Esophagus squamous epithelium (tissue), 5 donors: ENCODE measurements around the gene INPP4B. TPM values are rescaled to one million over a fixed set of nuclear protein-coding genes. Genes with fewer than 3 reads are reported as not detected.

Source experiments
- DNase-seq: peaks from one replicate; lab custom pipeline; 2025; lab: John Stamatoyannopoulos, UW
- H3K27ac ChIP-seq, 4 donors: fragments of 200-600 bp; sonication (generic); one replicate each; pipeline ENCODE4 v1.5.1; 2016 to 2019; ENCODE audit warnings: mild to moderate bottlenecking in 1 of 4
- H3K27me3 ChIP-seq, 4 donors: fragments of 200-600 bp; sonication (generic); 1 replicate in 3 of 4; 2 replicates in 1 of 4; pipeline versions ENCODE4 v1.5.1 to v1.6.0; 2017 to 2021; ENCODE audit warnings: antibody characterized with exemption in 1 of 4
- H3K36me3 ChIP-seq, 3 donors: fragments of 200-600 bp; sonication (generic); one replicate each; pipeline ENCODE4 v1.5.1; 2016 to 2019
- H3K4me1 ChIP-seq, 3 donors: fragments of 200-600 bp; sonication (generic); one replicate each; pipeline ENCODE4 v1.5.1; 2017 to 2019
- H3K4me3 ChIP-seq, 4 donors: fragments of 200-600 bp; sonication (generic); 1 replicate in 3 of 4; 2 replicates in 1 of 4; pipeline ENCODE4 v1.5.1; 2016 to 2019; ENCODE audit warnings: mild to moderate bottlenecking in 2 of 4, moderate library complexity in 1 of 4
- H3K9me3 ChIP-seq, 3 donors: fragments of 200-600 bp; sonication (generic); one replicate each; pipeline ENCODE4 v1.5.1; 2016 to 2019
- POLR2A ChIP-seq, 4 donors: fragments of 450-650 bp; IDR thresholded peaks; one replicate each; pipeline ENCODE4 v1.6.1; 2017; ENCODE audit warnings: antibody characterized with exemption in 4 of 4, mild to moderate bottlenecking in 4 of 4, moderate library complexity in 3 of 4
- WGBS, 2 donors: methylation state at CpG; one replicate each; pipeline ENCODE4 v1.1.5; 2018; 5-methylcytosine and 5-hydroxymethylcytosine counted together
- intact Hi-C: fragments of 100-400 bp; cut with DNase I; formaldehyde crosslinking; loops from one replicate; pipeline ENCODE4 v1.15.0; 2022
- total RNA-seq, 4 donors: library from RNA; depleted of rRNA; stranded (reverse); fragments of >200 nt; gene quantifications; one replicate each; pipeline ENCODE4 v1.1.0, GENCODE V29; 2016
- TF ChIP-seq, protein P1 (sequence below), 6 experiments: fragments of 450-650 bp in 4 of 6; fragments of 200-600 bp in 2 of 6; sonication (generic) in 2 of 6; IDR thresholded peaks; one replicate each; pipeline ENCODE4 v1.5.1; 2016 to 2019; ENCODE audit warnings: antibody characterized with exemption in 6 of 6, mild to moderate bottlenecking in 4 of 6, moderate library complexity in 4 of 6
- donor health status: DM: yes; HTN: yes; CAD: no.

INPP4B gene
- total RNA-seq, 4 donors from 2014 or later, result 14.3 to 49.7 (median 21.3) TPM

DNA sequence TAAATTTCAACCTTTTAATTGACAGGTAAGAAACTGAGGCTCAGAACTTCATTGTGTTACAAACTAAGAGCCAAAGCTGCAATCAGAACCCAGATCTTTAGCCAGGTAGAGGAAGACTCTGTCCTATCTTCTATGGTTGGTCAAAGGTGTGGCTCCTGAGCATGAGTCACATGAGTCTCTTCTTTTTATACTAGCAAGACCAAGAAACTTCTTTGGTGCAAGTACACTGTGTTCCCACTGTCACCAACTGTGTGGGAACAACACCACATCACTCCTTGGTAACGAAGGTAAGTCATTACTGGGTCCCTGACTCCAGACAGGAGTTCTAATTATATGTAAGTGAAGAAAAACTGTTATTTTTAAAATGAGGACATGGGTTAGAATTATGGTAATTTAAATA is 290.1 kb downstream of the INPP4B start:
- Histone ChIP-seq H3K27me3 (no peaks in the 10 kb centered on the region), H3K4me3 (no peak overlapping the region), H3K4me1 (peaks cover 0 to 4% (median 0%) of the 10 kb centered on the region in 3 donors), H3K9me3 (no peaks in the 10 kb centered on the region), H3K27ac (no peak overlapping the region), H3K36me3 (no peaks in the 10 kb centered on the region)
- DNase-seq, result no peak
- intact Hi-C loops, result no loop called here
- WGBS, 2 donors, result 27 to 75% methylated on average over 1 of the region's 1 CpG
- TF ChIP-seq, protein P1, sequence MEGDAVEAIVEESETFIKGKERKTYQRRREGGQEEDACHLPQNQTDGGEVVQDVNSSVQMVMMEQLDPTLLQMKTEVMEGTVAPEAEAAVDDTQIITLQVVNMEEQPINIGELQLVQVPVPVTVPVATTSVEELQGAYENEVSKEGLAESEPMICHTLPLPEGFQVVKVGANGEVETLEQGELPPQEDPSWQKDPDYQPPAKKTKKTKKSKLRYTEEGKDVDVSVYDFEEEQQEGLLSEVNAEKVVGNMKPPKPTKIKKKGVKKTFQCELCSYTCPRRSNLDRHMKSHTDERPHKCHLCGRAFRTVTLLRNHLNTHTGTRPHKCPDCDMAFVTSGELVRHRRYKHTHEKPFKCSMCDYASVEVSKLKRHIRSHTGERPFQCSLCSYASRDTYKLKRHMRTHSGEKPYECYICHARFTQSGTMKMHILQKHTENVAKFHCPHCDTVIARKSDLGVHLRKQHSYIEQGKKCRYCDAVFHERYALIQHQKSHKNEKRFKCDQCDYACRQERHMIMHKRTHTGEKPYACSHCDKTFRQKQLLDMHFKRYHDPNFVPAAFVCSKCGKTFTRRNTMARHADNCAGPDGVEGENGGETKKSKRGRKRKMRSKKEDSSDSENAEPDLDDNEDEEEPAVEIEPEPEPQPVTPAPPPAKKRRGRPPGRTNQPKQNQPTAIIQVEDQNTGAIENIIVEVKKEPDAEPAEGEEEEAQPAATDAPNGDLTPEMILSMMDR (IDR thresholded peaks at IDR 0.05), result no peak
- no peak for TF ChIP-seq POLR2A (IDR thresholded peaks at IDR 0.05)

DNA sequence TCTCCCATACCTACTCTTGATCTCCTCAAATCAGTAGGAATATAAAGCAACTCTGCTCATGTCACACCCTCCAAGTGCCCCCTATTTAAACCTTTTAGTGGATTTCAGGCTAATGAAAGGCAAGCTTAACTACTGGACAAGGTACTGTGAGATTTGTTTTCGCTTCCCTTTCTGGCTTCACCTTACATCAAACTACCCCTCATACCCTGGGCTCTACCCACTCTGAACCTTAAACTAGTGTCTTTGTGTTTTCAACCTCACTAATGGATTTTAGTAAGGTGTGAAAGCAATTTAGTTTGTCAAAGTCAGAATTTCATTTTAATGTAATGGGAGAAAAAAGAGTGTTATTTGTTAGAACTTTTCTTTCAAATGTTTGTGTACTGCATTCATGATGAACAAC is 291.7 kb downstream of the INPP4B start:
- Histone ChIP-seq H3K9me3 (no peaks in the 10 kb centered on the region), H3K36me3 (no peaks in the 10 kb centered on the region), H3K4me3 (no peak overlapping the region), H3K4me1 (peaks cover 0 to 17% (median 4%) of the 10 kb centered on the region in 3 donors), H3K27me3 (no peaks in the 10 kb centered on the region), H3K27ac (no peak overlapping the region)
- intact Hi-C loops, result no loop called here
- 83 to 86% methylated on average over 1 of the region's 1 CpG for WGBS, 2 donors
- TF ChIP-seq, protein P1 (IDR thresholded peaks at IDR 0.05), result no peak
- no peak for TF ChIP-seq POLR2A (IDR thresholded peaks at IDR 0.05)
- no peak for DNase-seq

DNA sequence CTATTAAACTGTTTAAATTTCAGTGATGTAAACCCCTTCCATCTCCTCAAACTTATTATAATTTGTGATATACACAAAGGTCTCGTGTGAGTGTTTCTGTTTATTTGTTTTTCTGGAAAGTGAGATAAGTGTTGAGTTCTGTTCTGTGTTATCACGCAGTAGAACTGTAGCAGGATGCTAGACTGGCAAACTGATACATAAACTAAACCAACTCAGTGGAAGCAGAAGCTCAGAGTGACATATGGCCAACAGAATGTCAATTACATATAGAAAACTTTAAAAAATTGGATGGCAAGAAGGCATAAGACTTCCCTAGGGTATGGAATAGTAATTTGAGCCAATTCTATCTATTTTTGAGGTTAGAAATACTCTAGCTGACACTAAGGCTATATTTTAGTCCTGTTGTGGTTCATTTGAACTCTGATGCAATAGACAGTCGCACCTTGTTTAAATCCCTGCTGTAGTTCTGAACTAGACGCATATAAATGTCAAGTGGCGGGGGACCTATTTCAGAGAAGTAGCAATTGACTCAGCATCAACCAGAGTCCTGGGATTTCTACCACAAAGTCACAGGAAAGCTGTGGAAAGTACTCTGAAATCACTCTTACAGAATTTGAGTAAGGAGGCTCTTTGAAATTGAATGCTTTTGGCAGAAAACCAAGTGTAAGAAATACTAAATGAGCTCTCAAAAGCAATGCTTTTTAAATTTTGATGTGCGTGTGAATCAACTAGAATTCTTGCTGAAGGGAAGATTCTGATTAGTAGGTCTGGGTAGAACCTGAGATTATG is 294.4 kb downstream of the INPP4B start:
- 81 to 89% methylated on average over 5 to 6 of the region's 6 CpGs for WGBS, 2 donors
- Histone ChIP-seq H3K4me3 (no peak overlapping the region), H3K27ac (no peak overlapping the region), H3K36me3 (no peaks in the 10 kb centered on the region), H3K9me3 (no peaks in the 10 kb centered on the region), H3K27me3 (no peaks in the 10 kb centered on the region), H3K4me1 (peaks cover 0 to 33% (median 12%) of the 10 kb centered on the region in 3 donors)
- TF ChIP-seq, protein P1 (IDR thresholded peaks at IDR 0.05), result no peak
- no peak for TF ChIP-seq POLR2A (IDR thresholded peaks at IDR 0.05)
- DNase-seq, result no peak
- intact Hi-C loops, result no loop called here

DNA sequence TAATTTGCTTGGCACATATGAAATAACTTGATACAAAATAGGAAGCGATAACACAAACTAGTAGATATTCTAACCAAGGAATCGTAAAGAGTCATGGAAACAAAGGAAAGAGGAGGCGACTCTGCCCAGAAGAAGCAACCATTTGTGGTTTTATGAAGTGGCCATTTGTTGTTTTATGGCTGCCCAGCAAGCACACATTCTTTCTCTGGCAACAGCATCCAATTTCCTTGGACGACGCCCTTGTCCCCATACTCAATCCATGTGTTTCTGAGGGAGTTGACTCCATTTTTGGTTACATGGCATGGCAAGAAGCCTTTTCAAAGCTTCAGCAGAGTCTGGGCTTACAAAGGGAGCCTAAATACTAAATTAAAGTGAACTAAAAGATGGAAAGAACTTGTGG is 295.1 kb downstream of the INPP4B start:
- H3K36me3 ChIP-seq, result no peaks in the 10 kb centered on the region
- H3K27ac ChIP-seq, result no peak overlapping the region
- H3K27me3 ChIP-seq, result no peaks in the 10 kb centered on the region
- WGBS, 2 donors, result 91 to 98% methylated on average over 5 of the region's 5 CpGs
- H3K9me3 ChIP-seq, result no peaks in the 10 kb centered on the region
- intact Hi-C loops, result no loop called here
- no peak for DNase-seq
- H3K4me1 ChIP-seq, result peaks cover 0 to 33% (median 12%) of the 10 kb centered on the region in 3 donors
- H3K4me3 ChIP-seq, result no peak overlapping the region
- no peak for TF ChIP-seq POLR2A (IDR thresholded peaks at IDR 0.05)

DNA sequence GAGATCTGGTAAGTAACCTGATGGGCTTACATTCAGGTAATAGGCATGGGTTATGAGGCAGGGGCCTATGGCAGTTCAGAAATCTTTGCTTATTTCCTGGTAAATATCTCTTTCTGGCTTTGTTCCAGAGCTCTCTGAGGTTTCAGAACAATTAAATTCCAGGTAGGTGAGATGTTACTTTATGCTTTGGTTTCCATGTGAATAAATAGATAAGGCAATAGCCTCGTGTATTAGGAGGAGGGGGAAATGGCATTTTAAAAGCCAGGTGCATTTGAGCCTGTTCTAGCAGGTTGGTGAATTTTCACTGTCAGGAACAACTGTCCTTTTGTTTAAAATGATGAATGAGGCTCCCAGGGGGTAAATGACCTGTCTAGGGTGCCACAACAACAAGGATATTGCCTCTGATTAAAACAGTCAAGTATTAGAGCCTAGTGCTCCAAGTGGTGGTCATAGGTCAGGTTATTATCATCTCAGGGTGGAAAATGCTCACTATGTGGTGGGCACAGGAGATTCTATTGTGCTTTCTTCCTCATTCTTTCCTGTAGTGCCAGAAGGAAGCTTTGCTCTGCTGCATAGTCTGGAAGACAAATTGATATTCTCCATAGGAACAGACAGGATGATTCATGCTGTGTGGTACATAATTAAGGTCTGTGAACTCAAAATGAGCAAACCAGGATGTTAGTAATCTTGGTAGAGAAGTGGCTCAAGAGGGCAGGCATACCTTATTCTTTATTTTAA is 296.2 kb downstream of the INPP4B start:
- peaks cover 0 to 33% (median 12%) of the 10 kb centered on the region in 3 donors for H3K4me1 ChIP-seq
- intact Hi-C loops, result no loop called here
- DNase-seq, result no peak
- TF ChIP-seq POLR2A (IDR thresholded peaks at IDR 0.05), result no peak
- TF ChIP-seq, protein P1 (IDR thresholded peaks at IDR 0.05), result no peak
- H3K27me3 ChIP-seq, result no peaks in the 10 kb centered on the region
- H3K9me3 ChIP-seq, result no peaks in the 10 kb centered on the region
- no peaks in the 10 kb centered on the region for H3K36me3 ChIP-seq
- no peak overlapping the region for H3K27ac ChIP-seq
- 25 to 55% methylated on average over 1 of the region's 1 CpG for WGBS, 2 donors
- no peak overlapping the region for H3K4me3 ChIP-seq
